AG10803 (cell line): ENCODE measurements around the gene TMEM132D.

Experiments used
- DNase-seq: peaks from one replicate; pipeline ENCODE4 v3.0.0; 2010; ENCODE audit warnings: low read depth
- H3K4me3 ChIP-seq: 2 replicates; pipeline ENCODE4 v1.5.1; 2011; ENCODE audit warnings: mild to moderate bottlenecking, low read length, control low read depth
- CTCF ChIP-seq: conservative IDR thresholded peaks from 2 replicates; pipeline ENCODE4 v1.5.1; 2011; ENCODE audit warnings: mild to moderate bottlenecking, low read length, control low read depth, inconsistent platforms

TMEM132D gene

GRCh38 chr12:129459886-129460285, 443.9 kb downstream of the TMEM132D start:
- no peak for TF ChIP-seq CTCF
- no peak overlapping the region for H3K4me3 ChIP-seq
- DNase-seq = no peak

- TF ChIP-seq CTCF = no peak
- no peak for DNase-seq
- H3K4me3 ChIP-seq = no peak overlapping the region
These were observed 457.1 kb downstream of the TMEM132D start for GRCh38 chr12:129446696-129447095.

- no peak for DNase-seq
- TF ChIP-seq CTCF = no peak
- no peak overlapping the region for H3K4me3 ChIP-seq
These were observed 463.5 kb downstream of the TMEM132D start for GRCh38 chr12:129440278-129440677.

GRCh38 chr12:129434790-129435189, 469.0 kb downstream of the TMEM132D start:
- no peak for DNase-seq
- H3K4me3 ChIP-seq = no peak overlapping the region

GRCh38 chr12:129428240-129428936, 475.4 kb downstream of the TMEM132D start:
- TF ChIP-seq CTCF = no peak
- no peak for DNase-seq
- no peak overlapping the region for H3K4me3 ChIP-seq

More at GRCh38 chr12:129434790-129435189, 469.0 kb downstream of the TMEM132D start:
- no peak for TF ChIP-seq CTCF

- TF ChIP-seq CTCF = no peak
- no peak overlapping the region for H3K4me3 ChIP-seq
These were observed 480.7 kb downstream of the TMEM132D start for GRCh38 chr12:129423041-129423580.

GRCh38 chr12:129413295-129413694, 490.5 kb downstream of the TMEM132D start:
- TF ChIP-seq CTCF = no peak
- DNase-seq = no peak
- H3K4me3 ChIP-seq = no peak overlapping the region

More at GRCh38 chr12:129423041-129423580, 480.7 kb downstream of the TMEM132D start:
- DNase-seq = no peak
